Measurements from ENCODE around the gene PCK2. TPM values are rescaled to one million over a fixed set of nuclear protein-coding genes. Genes with fewer than 3 reads are reported as not detected.
A peak's percentile ranks its signal among the peaks of the same experiment; 100 is the strongest.

Gene PCK2
- total and polyA plus RNA-seq, 2 of the 13 experiments (the other 11 are each of a cell fraction or from before 2014, with no cell fraction given), result 129 to 272 TPM

DNA sequence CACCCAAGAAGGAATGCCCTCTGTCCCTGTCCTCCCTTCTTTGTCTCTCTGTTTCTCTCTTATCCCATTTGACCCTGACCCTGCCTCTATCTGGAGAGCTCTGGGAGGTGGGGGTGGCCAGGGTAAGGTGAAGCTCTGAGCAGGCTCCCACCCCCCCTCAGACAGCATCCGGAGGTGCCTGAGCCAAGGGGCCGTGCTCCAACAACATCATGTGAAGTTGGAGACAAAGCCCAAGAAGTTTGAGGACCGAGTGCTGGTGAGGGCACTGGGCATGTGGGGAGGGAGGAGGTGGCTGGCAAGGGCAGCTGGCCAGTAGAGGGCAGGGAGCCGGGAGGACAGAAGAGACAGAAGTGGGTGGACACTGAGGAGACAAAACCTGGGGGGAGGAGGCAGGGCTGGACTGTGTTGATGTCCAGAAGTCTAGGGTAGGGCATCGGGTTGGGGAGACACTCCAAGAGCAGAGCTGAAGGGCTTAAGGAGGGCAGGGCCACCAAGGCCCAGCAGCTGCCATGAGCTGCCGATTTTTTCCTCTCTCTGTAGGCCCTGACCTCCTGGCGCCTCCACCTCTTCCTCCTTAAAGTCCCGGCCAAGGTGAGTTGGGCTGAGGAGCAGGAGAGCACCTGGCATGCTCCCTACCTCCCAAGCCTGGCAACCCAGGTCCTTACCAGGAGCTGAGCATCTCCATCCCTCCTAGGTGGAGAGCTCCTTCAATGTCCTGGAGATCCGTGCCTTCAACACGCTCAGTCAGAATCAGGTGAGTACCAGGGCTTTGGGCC lies 40.4 kb upstream of the PCK2 start:
- Histone ChIP-seq H3K27ac (ENCODE audit: extremely low read length, insufficient read depth, low read length) (no peak overlapping the region), H3K27me3 (ENCODE audit: control insufficient read depth in 1 of 2, insufficient read depth in 2 of 2, low read length in 2 of 2) (peaks cover 20 to 80% of the 10 kb centered on the region in 2 experiments), H3K36me3 (replicated peaks in 1 of 2; ENCODE audit: control insufficient read depth in 1 of 2, insufficient read depth in 2 of 2, low read length in 2 of 2) (no peaks in the 10 kb centered on the region), H2AFZ (ENCODE audit: low read length) (no peak overlapping the region), H3K4me1 (ENCODE audit: insufficient read depth, low read length) (peaks cover 41% of the 10 kb centered on the region), H3K79me2 (ENCODE audit: insufficient read depth, low read length) (no peaks in the 10 kb centered on the region), H3K9me3 (ENCODE audit: low read length) (no peaks in the 10 kb centered on the region), H3K4me3 (replicated peaks in 1 of 3; ENCODE audit: insufficient read depth in 1 of 3, low read depth in 2 of 3, low read length in 3 of 3) (no peak overlapping the region), H3K9ac (ENCODE audit: insufficient read depth, low read depth, low read length) (no peak overlapping the region), H3K4me2 (ENCODE audit: low read depth, low read length) (no peak overlapping the region), H4K20me1 (ENCODE audit: insufficient read depth, low read length) (no peaks in the 10 kb centered on the region)
- no TSS peak for BruUV-seq (replicated peaks)
- in situ Hi-C loops (cut with HindIII; ENCODE audit: extremely low pct_ligation_motif_present, low pct_unique_long_range_greater_than_20kb), result loop anchor here (5.0 kb wide), 1 partner anchor 46 kb away; no protein-coding TSS in a partner anchor
- intact Hi-C loops (cut with micrococcal nuclease; ENCODE audit: unreplicated experiment), result no loop called here
- WGBS (ENCODE audit: low lambda C conversion rate), result 44% methylated on average over 10 of the region's 10 CpGs
- FAIRE-seq, result no peak
- no peak for DNase-seq (ENCODE audit: low spot score)
- ATAC-seq, result no peak
- ChIA-PET POLR2A (interaction anchor here (1.0 to 6.3 kb wide), 5 partner anchors 27 to 189 kb away, joined by 4 to 124 read pairs (median 6); partner anchors contain the start of genes DCAF11, NRL, PCK2 and PSME2), CTCF (ENCODE audit: low intra/inter-chr PET ratio, low total read pairs) (no interaction called here)
- TF ChIP-seq SRSF1 (optimal IDR thresholded peaks at IDR 0.05; ENCODE audit: low read depth, low read length) (peak; percentile 56), CBFB (CRISPR knock-in tag; IDR thresholded peaks at IDR 0.05) (peak; percentile 31; the same call in 1 of the 2 replicates), HNRNPL (IDR thresholded peaks at IDR 0.05; ENCODE audit: low read depth, low read length) (peak; percentile 76; the same call in 1 of the 2 replicates), FOSL2 (CRISPR knock-in tag; IDR thresholded peaks at IDR 0.05) (0 out of 2 replicates have a peak, but pooled peaks have one; percentile 2), SMAD9 (CRISPR knock-in tag; IDR thresholded peaks at IDR 0.05) (peak; percentile 31; the same call in 1 of the 2 replicates), SMAD3 (CRISPR knock-in tag; IDR thresholded peaks at IDR 0.05) (no peak), MTA1 (CRISPR knock-in tag; IDR thresholded peaks at IDR 0.05; ENCODE audit: borderline replicate concordance) (peak; percentile 17; the same call in 1 of the 2 replicates), NR2F1 (CRISPR knock-in tag; IDR thresholded peaks at IDR 0.05) (0 out of 4 replicates have a peak, but pooled peaks of 1 of the 2 experiments have one; percentile 32), CTCF (CRISPR knock-in tag; IDR thresholded peaks at IDR 0.05) (peak; percentile 28), NFIB (CRISPR knock-in tag; IDR thresholded peaks at IDR 0.05; ENCODE audit: borderline replicate concordance) (0 out of 2 replicates have a peak, but pooled peaks have one; percentile 84), ZNF839 (CRISPR knock-in tag; IDR thresholded peaks at IDR 0.05; ENCODE audit: borderline replicate concordance) (0 out of 2 replicates have a peak, but pooled peaks have one; percentile 30), HCFC1 (IDR thresholded peaks at IDR 0.05; ENCODE audit: low read depth, low read length) (no peak), ASH2L (IDR thresholded peaks at IDR 0.05; ENCODE audit: insufficient read length, low read depth, low read length) (no peak), ZNF703 (CRISPR knock-in tag; IDR thresholded peaks at IDR 0.05; ENCODE audit: borderline replicate concordance) (no peak), NR2F6 (IDR thresholded peaks at IDR 0.05) (peak; percentile 58; the same call in 1 of the 2 replicates), NR2F6 (CRISPR knock-in tag; IDR thresholded peaks at IDR 0.05) (peak; percentile 51; the same call in 1 of the 2 replicates), TAF1 (CRISPR knock-in tag; IDR thresholded peaks at IDR 0.05) (peak; percentile 25; the same call in 1 of the 2 replicates)
- TF ChIP-seq, protein P1, sequence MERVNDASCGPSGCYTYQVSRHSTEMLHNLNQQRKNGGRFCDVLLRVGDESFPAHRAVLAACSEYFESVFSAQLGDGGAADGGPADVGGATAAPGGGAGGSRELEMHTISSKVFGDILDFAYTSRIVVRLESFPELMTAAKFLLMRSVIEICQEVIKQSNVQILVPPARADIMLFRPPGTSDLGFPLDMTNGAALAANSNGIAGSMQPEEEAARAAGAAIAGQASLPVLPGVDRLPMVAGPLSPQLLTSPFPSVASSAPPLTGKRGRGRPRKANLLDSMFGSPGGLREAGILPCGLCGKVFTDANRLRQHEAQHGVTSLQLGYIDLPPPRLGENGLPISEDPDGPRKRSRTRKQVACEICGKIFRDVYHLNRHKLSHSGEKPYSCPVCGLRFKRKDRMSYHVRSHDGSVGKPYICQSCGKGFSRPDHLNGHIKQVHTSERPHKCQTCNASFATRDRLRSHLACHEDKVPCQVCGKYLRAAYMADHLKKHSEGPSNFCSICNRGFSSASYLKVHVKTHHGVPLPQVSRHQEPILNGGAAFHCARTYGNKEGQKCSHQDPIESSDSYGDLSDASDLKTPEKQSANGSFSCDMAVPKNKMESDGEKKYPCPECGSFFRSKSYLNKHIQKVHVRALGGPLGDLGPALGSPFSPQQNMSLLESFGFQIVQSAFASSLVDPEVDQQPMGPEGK (CRISPR knock-in tag; IDR thresholded peaks at IDR 0.05), result peak; percentile 76
- TF ChIP-seq, protein P2, sequence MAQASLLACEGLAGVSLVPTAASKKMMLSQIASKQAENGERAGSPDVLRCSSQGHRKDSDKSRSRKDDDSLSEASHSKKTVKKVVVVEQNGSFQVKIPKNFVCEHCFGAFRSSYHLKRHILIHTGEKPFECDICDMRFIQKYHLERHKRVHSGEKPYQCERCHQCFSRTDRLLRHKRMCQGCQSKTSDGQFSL (CRISPR knock-in tag; IDR thresholded peaks at IDR 0.05), result 0 out of 2 replicates have a peak, but pooled peaks have one; percentile 50
